EL (cell line): ENCODE data around the gene PAM16.
A peak's percentile ranks its signal among the peaks of the same experiment; 100 is the strongest.
"Not testable (repeated sequence)": the region's sequence is repeated elsewhere in the genome, so short reads cannot be mapped to it uniquely, and the experiment has no call there.

Experiments
- DNase-seq: peaks from one replicate; pipeline ENCODE4 v3.0.0-alpha.2; 2016

The PAM16 gene

GRCh38 chr16:4350787-4351659 is at the start of gene PAM16:
Gene PAM16 (minus strand): TSS chr16:4351321. CDS start chr16:4351234, 87 bp downstream.
- peak; percentile 94 for DNase-seq

GRCh38 chr16:4399001-4399730 is 48.0 kb upstream of the PAM16 start:
- no peak for DNase-seq

DNA sequence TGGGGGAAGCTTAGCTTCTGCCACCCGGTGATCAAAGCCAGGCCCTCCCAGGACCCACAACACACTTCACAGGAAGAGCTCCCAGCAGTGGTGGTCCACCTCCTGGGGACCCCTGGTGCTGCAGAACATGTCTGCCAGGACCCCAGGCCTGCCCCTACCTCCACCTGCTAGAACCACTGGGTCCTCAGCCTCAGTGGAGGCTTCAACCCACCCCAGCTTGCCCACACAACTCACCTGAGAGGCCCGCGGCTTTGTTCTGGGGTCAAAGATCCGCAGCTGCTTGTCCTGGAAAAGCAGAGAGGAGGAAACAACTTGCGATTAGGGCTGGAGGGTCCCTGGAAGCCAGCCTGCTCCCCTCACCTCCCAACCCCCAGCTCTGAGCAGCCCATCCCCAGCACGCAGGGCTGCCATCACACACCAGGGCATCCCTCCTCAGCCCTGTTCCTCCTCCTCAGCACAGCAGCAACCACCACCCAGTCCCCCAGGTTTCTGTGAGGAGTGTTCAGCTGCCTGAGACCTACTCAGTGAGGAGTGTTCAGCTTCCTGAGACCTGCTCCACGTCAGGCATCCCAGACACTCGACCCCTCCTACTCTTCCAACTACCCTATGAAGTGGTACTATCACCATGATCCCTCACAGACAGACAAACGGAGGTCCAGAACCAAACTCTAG is 44.1 kb upstream of the PAM16 start:
- DNase-seq = no peak

GRCh38 chr16:4393850-4394249 is 42.7 kb upstream of the PAM16 start:
- not testable (repeated sequence) for DNase-seq

- peak; percentile 50 for DNase-seq
Measured at GRCh38 chr16:4393240-4393600, 42.1 kb upstream of the PAM16 start.

DNA sequence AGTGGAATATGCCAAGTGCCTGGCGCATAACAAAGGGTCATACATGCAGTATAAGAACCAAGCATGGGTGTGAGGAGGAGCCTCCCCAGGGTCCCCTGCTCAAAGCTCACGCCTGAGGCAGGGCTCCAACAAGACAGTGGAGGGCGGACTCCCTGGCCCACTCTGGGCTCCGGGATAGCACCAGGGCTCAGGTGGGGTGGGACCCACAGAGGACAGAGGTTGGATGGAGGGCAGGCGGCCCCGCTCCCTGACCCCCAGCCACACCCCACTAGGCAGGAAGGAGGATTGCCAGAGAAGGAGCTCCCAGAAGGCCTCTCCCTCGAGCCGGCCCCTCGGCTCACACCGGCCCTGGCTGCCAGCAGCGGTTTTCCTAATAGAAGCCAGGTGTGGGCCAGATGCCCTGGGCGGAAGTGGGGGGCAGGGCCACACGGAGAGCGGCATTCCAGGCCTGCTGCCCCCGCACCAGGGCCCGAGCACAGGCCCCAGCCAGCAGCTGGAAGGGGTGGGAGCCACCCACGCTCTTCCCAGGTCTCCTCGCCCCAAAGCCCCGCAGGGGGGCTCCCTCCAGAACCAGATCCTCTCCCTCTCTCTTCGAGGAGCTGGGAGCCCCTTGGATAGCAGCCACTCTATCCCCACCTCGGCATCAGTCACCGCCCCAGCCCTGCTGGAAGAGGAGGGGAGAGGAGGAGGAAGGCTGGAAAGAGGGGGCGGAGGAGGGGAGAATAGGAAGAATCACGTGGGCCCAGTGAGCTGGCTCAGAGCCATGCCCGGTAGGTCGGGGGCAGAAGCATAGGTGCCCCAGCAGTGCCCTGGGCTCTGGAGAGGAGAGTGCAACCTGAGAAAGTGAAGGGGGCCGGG is 41.5 kb upstream of the PAM16 start:
- peak; percentile 85 for DNase-seq

DNA sequence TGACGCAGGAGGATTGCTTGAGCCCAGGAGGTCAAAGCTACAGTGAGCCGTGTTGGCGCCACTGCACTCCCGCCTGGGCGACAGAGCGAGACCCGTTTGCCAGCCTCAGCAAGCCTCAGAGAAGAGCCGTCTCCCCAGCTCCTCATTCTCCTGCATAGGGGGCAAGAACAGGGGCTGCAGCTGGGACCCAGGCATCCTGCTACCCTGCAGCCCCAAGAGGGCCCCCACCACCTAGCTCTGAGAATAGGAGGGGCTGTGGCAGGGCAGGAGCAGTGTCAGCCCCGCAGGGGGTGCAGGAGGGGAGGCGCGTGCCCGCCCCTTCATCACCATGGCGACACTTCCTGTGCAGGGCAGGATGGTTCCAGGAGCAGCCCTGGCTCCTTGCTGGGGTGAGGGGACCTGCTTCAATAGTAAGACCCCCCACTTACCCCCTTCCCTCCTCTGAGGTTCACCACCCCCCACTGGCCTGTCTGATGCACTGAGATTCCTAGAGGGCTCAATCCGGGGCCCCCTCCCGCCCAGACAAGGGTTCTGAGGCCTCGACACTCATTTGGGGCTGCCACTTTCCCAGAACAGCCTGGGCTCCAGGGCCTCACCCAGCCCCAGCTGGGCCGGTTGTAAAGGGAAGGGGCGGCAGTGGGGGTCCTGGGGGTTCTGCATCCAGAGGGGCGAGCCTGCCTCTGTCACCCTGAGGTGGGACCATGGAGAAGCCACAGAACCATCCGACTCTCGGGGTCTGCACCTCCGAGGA is 40.7 kb upstream of the PAM16 start:
- no peak for DNase-seq

- DNase-seq = no peak
Measured at GRCh38 chr16:4390266-4391260, 39.4 kb upstream of the PAM16 start.

DNA sequence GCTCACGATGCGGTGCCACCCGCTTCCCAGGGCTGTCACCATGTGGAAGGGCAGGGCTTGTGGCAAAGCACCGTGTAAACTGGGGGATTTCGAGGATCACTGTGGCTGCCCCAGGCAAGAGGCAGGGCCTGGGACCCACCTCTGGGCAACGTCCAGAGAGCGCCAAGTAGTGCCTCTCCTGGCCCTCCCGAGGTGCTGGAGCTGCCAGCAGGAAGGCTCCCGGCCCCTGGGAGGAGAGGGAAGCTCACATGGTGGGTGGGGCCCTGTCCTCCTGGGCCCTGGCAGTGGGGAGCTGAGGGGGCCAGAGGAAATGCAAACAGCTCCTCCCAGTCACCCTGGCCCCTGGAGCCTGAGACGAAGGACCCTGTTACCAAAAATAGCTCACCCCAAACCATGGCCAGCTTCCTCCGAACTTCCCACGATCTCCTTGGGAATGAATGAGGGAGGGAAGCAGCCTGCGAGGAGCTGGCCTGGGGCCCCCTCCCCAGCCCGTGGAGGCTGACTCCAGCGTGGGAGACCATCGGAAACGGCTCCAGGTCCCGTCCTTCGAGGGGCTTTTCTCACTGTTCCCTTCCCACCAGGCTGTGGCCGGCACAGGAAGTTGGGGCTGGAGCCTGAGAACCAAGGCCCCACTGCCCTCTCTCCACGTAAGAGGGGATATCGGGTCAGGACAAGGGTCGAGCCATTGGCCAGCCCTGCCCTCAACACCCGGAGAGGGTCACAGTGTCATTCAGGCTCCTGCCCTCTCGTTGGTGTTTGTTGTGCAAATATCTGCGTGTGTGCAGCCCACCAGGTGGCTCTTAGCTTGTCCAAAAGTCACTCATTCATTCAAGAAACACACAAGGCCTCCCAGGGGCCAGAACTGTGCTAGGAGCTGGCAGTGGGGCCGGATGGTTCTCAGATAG is 38.2 kb upstream of the PAM16 start:
- DNase-seq = no peak

- peak; percentile 85 for DNase-seq
Measured at GRCh38 chr16:4388271-4389021, 37.3 kb upstream of the PAM16 start.

DNA sequence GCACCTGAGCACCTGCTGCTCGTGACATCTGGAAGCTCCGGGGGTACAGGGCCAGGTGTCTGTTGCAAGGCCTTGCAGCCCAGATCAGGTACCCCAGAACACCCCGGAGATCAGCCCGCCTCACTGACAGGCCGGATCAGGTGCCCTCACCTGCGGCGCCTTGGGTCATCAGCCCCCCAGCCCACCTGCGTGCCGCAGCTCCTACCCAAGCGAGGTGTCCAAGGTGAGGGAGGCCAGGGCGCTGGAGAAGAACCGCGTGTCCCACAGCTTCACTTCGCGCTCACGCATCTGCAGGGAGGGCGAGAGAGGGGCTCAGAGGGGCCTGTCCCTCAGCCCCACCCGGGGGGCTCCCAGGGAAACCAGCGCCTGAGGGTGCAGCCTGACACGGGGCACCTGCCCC is 36.7 kb upstream of the PAM16 start:
- DNase-seq = no peak

GRCh38 chr16:4386951-4387565 is 35.9 kb upstream of the PAM16 start:
- no peak for DNase-seq

GRCh38 chr16:4386451-4386805 is 35.3 kb upstream of the PAM16 start:
- peak; percentile 51 for DNase-seq

GRCh38 chr16:4385789-4386450 is 34.8 kb upstream of the PAM16 start:
- DNase-seq = no peak

DNA sequence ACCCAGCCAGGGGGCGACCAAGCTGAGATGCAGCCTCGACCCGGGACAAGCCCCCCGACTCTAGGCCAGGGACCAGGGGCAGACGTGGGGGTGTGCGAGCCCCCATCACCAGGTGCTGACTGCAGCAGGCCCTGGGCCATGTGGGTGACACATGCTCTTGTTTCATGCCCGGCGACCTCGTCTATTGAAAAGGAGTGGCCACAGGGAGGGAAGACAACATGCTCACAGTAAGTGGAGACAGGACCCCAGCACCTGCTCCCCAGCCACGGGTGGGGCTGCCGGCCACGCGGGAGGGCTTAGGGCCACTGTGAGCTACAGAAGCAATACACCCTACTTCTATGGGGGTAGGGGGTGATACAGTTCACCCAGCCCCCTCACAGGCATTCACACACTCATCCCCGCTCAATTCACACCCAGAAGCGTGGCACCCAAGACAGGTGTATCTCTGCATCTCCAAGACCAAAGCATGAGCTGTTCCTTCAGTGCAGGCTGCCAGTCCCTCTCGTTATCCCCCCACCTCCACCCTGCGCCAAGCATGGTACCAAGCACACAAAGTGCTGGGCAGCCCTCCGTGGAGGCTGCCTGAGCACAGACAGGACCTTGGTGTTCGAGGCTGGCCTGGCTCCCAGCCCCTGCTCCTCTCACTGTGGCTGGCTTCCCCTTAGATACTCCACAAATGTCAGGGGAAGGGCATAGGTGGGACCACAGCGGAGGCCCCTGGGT is 34.1 kb upstream of the PAM16 start:
- no peak for DNase-seq

GRCh38 chr16:4384509-4384942 is 33.4 kb upstream of the PAM16 start:
- DNase-seq = no peak
